HL-60/S4 treated with phorbol 12-myristate 13-acetate at 8.2 ng/mL for 4 days and 3 days (cell line): ENCODE results near the gene CCT6A.
"Not testable (repeated sequence)": the region's sequence is repeated elsewhere in the genome, so short reads cannot be mapped to it uniquely, and the experiment has no call there.

Experiments used
- in situ Hi-C: fragments of 300-500 bp; cut with MboI; formaldehyde crosslinking; loops from 2 replicates; pipeline ENCODE4 v1.15.0; 2022; ENCODE audit warnings: low sequenced_read_pairs

The CCT6A gene, protein sequence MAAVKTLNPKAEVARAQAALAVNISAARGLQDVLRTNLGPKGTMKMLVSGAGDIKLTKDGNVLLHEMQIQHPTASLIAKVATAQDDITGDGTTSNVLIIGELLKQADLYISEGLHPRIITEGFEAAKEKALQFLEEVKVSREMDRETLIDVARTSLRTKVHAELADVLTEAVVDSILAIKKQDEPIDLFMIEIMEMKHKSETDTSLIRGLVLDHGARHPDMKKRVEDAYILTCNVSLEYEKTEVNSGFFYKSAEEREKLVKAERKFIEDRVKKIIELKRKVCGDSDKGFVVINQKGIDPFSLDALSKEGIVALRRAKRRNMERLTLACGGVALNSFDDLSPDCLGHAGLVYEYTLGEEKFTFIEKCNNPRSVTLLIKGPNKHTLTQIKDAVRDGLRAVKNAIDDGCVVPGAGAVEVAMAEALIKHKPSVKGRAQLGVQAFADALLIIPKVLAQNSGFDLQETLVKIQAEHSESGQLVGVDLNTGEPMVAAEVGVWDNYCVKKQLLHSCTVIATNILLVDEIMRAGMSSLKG

DNA sequence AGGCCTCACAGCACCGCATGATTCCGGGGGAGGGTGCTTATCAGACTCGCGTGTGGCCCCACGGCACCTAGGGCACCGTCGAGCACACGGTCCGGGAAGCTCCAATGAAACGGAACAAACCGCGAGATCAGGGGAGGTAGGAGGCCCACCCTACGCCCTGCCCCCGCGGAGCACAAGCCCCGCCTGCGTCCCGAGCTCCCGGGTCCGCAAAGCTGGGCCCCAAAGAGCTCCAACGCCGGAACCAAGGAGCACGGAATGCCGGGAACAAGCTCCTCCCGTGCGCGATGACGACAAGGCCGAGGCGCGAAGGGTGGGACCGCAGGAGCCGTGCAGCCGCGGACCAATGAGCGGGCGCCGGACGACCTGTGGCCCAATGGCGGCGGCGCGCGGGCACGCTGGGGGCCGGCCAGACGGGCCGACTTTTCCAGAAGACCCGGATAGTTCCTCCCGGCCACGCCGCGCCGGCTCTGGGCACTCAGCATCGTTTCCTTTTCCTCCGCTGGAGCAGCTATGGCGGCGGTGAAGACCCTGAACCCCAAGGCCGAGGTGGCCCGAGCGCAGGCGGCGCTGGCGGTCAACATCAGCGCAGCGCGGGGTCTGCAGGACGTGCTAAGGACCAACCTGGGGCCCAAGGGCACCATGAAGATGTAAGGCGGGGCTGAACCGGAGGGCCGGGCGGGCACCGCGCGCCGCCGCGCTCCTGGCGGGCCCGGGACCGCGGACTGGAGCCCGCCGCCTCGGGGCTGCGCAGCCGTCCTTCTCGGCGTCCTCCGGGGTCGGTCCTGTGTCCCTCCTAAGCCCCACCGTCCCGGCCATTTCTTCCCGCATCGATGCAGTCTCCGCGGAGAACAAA lies at the start of gene CCT6A, which contains the start of gene PSPH:
Gene CCT6A (plus strand): TSS at position 427 of the 853 bp plus-strand sequence. CDS start 84 bp downstream, at position 511.
Gene PSPH (minus strand): TSS at position 106 of the 853 bp plus-strand sequence. CDS start 30,232 bp downstream, outside the sequence.
- in situ Hi-C loops, result no loop called here

DNA sequence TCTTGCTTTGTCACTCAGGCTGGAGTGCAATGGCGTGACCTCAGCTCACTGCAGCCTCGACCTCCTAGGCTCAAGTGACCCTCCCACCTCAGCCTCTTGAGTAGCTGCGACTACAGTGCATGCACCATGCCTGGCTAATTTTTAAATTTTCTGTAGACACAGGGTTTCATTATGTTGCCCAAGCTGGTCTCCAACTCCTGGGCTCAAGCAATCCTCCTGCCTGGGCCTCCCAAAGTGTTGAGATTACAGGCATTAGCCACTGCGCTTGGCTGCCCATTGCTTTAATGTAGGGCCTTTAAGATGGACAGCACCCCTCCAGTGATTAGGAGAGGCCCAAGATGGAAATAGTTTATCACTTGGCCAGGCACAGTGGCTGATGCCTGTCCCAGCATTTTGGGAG lies 47.8 kb upstream of the CCT6A start:
- in situ Hi-C loops, result loop anchor here (10.0 kb wide), 1 partner anchor 71 kb away; no protein-coding TSS in a partner anchor

DNA sequence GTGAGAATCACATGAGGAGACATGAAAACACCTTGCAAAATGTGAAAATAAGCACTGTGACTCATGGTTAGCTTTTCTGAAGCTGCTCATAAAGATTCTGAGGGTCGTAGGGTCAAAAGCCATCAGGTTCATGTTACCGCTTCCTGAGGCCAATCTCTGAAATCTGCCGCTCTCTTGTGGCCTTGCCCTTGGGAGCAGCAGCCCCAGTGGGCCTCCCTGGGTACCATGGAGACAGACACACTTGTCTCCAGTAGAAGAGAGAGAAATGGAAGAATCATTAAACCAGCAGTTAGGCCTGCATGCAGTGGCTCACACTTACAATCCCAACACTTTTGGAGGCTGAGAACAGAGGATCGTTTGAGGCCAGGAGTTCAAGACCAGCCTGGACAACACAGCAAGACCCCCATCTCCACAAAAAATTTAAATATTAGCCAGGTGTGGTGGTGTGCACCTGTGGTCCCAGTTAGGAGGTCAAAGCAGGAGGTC lies 44.4 kb upstream of the CCT6A start:
- in situ Hi-C loops, result loop anchor here (10.0 kb wide), 1 partner anchor 68 kb away; no protein-coding TSS in a partner anchor

DNA sequence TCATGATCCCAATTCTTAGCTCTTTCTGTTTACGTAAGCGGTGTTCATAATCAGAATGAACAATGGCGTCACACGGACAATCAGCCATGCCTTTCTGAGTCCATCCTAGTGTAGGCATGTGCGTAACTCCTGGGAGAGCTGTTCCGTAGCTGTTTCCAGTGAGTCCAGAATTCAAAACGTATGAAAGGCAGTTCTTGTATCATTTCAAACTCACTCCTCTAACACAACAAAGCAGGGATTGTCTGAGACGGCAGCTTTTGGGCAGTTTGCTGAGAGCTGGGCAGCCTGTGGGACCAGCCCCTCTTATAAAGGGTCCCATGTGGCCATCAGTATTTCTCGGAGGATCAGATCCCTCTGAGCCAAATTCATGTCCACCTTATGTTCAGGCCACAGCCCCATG lies 43.7 kb upstream of the CCT6A start:
- in situ Hi-C loops, result loop anchor here (10.0 kb wide), 1 partner anchor 67 kb away; no protein-coding TSS in a partner anchor

DNA sequence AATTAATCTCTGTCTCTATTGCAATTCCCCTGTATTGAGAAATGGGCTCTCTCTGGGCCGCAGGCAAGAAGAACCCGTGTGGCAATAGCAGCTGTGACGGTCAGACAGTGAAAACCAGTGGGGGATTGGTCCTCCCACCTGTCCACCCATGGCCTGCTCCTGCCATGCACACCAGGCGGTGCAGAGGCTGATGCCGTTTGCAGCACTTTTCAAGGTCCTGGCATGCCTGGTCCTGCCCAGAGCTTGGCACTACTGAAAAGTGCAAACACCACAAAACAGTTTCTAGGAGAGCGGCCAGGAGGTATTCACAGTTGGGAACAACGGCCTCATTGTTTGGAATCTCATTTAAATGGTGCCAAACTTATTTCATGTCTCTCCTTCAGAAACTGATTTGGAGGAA lies 41.9 kb upstream of the CCT6A start:
- in situ Hi-C loops, result loop anchor here (10.0 kb wide), 1 partner anchor 65 kb away; no protein-coding TSS in a partner anchor

DNA sequence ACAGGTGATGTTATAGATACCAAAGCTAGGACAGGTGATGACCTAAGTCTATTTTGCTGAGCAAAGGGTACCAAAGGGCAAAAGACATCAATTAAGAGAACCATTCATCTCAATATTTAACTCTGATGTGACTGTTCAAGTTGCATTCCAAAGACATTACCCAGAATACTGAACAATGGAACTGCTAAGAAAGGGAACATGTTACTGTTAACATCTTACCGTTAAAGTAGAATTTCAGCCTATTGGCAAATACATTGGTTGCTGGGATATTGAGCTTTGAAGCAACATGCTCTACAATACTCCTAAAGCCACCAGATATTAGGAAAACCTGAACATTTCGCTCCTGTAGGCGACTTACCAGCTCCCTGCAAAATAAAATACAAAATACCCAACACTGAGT lies 34.5 kb upstream of the CCT6A start:
- in situ Hi-C loops, result not testable (repeated sequence)

DNA sequence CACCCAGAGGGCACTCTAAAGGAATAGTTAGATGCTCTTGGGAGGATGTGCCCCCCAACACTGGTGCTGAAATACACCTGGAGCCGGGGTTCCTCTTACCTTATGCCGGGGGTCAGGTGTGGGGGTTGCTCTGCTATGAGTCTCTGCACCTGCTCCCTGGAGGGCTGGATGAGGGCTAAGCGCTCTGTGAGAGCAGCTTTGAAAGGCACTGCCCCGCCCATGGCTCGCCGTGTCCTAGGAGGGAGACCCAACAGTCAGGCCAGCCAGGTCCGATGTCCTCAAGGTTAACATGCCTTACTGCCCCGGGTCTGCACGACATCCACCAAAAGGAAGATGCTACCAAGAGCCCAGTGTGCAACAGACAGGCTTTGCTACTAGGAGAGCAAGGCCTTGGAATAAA lies 32.1 kb upstream of the CCT6A start:
- in situ Hi-C loops, result no loop called here

DNA sequence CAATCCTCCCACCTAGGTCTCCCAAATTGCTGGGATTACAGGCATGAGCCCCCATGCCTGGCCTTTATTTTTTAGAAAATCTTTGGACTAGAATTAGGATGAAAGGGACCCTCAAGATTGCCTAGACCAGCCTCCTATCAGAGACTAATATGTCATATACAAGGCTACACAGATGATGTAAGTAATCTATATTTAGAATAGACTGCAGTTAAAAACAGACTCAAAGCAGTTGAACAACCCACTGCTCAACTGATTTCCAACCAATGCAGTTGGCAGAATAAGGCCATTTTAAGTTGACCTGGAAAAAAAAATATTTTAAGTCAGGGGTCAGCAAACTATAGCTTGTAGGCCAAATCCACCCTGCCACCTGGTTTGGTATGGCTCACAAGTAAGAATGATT lies 28.1 kb upstream of the CCT6A start:
- in situ Hi-C loops, result no loop called here

DNA sequence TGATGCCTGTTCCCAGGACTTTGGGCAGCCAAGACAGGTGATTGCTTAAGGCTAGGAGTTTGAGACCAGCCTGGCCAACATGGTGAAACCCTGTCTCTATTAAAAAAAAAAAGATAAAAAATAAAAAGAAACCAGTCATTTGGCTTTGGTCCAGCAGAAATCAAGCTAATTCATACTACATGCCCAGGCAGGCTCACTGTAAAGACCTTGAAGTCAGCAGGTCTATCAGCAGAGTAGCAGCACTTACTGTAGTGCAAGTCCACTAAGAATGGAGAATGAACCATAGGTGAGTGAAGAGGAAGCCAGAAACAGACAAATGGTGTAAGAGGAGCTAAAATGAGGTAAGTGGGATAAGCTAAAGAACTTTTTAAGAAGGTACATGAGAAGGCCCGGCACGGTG lies 25.0 kb upstream of the CCT6A start:
- in situ Hi-C loops, result no loop called here

DNA sequence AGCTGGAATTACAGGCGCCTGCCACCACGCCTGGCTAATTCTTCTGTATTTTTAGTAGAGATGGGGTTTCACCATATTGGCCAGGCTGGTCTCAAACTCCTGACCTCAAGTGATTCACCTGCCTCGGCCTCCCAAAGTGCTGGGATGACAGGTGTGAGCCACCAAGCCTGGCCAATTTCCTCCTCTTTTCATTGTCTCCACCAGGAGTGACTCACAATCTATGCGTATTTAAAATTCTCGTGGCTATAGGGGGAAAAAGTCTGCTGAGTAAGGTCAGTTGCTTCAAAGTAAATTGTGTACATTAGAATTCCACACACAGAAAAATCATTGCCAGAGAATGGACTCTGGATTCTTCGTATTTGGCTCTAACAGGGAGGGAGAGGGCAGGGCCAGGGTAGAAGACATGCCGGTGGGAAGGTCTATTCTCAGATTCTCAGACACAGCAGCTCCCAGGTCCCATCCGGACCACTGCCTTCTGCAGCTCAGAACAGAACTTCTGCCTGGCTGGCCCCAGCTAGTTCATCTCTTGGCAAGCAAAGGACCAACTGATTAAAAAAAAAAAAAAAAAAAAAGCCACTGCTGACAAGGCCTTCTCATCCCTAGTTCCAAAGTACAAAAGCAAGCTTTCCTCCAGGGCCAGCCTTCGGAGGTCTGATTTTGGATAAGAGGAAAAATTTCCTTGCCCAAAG lies 22.5 kb upstream of the CCT6A start:
- in situ Hi-C loops, result no loop called here

DNA sequence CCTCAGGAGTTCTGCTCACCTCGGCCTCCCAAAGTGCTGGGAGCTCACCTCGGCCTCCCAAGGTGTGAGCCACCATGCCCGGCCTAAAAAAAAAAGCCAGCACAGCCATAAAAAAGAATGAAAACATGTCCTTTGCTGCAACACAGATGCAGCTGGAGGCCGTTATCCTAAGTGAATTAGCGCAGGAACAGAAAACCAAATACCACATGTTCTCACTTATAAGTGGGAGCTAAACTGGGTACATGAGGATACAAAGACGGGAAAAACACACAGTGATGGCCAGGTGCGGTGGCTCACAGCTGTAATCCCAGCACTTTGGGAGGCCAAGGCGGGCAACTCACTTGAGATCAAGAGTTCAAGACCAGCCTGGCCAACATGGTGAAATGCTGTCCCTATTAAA lies 21.2 kb upstream of the CCT6A start:
- in situ Hi-C loops, result no loop called here

DNA sequence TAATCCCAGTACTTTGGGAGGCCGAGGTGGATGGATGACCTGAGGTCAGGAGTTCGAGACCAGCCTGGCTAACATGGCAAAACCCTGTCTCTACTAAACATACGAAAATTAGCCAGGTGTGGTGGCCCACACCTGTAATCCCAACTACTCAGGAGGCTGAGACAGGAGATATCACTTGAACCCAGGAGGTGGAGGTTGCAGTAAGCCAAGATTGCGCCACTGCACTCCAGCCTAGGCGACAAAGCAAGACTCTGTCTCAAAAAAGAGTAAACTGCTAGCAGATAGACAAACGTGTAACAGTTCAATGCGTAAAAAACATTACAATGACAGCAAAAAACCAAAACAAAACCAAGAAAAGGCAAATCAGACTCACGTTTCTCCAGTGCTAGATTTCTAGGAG lies 20.0 kb upstream of the CCT6A start:
- in situ Hi-C loops, result not testable (repeated sequence)

DNA sequence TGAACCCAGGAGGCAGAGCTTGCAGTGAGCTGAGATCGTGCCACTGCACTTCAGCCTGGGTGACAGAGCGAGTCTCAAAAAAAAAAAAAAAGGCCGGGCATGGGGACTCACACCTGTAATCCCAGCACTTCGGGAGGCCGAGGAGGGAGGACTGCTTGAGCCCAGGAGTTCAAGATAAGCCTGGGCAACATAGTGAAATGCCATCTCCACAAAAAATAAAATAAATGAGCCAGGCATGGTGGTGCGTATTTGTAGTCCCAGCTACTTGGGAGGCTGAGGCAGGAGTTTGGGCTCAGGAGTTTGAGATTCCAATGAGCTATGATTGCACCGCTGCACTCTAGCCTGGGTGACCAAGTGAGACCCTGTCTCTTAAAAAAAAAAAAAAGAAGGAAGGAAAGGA lies 19.0 kb upstream of the CCT6A start:
- in situ Hi-C loops, result not testable (repeated sequence)

DNA sequence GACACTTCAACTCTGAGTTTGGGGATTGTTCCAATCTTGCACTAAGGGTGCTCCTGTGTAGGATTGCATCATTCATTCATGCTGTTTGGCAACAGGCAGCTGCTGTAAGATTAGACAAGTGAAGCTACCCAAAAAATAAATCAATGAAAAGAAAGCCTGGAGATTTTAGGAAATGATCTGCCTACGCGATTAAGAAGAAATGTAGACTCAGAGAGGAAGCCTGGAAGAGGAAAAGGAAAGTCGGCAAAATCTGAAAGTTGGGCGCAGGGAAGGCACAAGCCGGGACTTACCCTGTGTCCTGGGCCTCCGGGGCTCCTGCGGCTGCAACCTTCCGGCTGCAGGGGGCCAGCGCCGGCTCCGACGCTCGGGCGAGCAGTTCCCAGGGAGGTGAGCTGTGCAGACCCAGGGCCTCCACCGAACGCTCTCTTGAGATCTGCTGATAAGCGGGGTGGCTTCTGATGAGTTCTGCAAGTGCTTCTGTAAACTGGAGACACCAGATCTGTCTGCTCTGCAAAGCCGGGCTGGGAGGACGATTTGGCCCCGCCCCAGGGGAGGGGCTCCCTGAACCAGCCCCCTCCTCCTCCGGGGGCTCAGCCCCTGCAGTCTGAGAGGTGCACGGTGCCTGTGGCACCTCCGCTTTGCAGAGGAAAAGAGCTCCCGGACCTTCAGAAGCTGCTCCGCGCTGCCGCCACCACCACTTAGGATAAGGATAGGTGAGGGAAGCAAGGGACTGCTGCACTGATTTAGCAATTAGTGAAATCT lies 17.7 kb upstream of the CCT6A start:
- in situ Hi-C loops, result no loop called here

DNA sequence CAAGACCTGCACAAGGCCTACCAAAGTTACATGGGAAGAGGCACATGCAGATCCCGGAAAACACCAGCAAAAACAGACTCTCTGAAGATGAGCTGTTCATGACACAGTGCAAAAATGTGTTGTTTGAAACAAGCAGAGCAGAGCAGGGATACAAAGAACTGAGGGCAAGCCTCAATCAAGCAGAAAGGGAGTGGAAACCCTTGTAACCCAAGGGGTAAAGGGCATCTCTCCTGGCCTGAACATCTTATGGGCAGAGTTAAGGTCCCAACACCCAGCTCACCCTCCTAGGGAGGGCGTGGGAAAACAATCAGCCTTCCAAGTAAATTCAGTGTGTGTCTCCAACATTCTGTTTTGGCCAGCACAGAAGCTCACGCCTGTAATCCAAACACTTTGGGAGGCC lies 10.8 kb upstream of the CCT6A start:
- in situ Hi-C loops, result no loop called here

DNA sequence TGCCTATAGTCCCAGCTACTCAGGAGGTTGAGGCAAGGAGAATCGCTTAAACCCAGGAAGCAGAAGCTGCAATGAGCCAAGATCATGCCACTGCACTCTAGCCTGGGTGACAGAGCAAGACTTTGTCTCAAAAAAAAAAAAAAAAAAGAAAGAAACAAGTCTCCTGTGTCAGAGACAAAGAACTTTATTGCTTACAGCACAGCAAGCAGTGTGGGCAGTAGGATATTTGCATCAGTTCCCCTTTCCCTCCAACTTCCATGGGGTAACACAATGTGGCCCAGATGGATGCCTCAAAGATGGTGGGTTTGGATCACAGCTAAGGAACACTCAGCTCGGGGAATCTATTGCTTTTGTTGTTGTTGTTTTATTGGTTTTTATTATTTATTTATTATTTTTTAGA lies 5.8 kb upstream of the CCT6A start:
- in situ Hi-C loops, result not testable (repeated sequence)

DNA sequence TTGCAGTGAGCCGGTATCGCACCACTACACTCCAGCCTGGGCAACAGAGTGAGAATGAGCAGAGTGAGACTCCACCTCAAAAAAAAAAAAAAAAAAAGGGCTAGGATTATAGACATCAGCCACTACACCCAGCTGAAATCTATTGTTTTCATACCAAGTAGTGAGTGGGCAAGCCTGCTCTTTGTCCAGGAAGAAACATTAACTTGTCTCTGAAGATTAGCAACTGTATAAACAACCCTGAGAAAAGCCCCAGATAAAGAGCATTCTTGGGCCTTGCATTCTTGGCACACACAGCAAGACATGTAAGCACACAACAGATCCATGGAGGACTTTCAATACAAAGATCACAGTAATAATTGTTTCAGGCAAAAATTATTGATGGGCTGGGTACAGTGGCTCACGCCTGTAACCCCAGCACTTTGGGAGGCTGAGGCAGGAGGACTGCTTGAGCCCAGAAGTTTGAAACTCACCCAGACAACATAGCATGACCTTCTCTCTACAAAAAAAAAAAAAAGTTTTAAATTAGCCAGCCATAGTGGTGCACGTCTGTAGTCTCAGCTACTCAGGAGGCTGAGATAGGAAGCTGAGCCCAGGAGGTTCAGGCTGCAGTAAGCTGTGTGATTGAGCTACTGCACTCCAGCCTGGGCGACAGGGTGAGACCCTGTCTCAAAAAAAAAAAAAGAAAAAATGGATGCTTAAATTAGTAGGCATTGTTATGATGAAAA lies 4.7 kb upstream of the CCT6A start:
- in situ Hi-C loops, result no loop called here

DNA sequence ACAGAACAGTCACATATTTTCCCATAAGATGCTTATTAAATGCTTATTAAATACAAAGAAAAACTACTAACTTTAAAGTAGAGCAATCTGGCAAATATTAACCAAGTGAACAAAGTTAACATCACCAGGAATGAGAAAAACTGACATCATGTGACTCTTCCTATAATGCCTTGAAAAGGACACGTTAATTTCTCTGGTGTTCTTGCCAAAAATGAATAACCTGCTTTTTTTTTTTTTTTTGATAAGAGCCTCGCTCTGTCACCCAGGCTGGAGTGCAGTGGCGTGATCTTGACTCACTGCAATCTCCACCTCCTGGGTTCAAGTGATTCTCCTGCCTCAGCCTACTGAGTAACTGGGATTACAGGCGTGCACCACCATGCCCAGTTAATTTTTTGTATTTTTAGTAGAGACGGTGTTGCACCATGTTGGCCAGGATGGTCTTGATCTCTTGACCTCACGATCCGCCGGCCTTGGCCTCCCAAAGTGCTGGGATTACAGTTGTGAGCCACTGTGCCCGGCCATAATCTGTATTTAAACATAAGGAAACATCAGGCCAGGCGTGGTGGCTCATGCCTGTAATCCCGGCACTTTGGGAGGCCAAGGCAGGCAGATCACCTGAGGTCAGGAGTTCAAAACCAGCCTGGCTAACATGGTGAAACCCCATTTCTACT lies 4.0 kb upstream of the CCT6A start:
- in situ Hi-C loops, result not testable (repeated sequence)

DNA sequence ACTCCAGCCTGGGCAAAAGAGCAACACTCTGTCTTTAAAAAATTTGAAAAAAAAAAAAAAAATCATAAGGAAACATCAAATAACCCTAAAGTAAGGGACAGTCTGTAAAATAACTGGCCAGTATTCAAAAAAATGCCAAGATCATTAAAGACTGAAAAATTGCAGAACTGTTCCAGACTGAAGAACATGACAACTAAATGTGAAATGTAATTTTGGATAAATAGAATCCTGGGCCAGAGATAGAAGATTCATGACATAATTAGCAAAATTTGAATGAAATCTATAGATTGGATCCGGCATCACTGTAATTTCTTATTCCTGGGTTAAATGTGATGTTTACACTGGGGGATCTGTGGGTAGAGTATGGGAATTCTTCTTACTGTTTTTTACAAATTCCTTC lies 3.3 kb upstream of the CCT6A start:
- in situ Hi-C loops, result no loop called here
